Activated CD8-positive, alpha-beta memory T cell treated with anti-CD3 and anti-CD28 coated beads for 1 hour (primary cell): ENCODE data around the gene RPS27L.
"Not testable (repeated sequence)": the region's sequence is repeated elsewhere in the genome, so short reads cannot be mapped to it uniquely, and the experiment has no call there.

Experiments used
- DNase-seq, 2 donors: peaks; one replicate each; pipeline ENCODE4 v3.0.0-alpha.2; 2020; ENCODE audit warnings: low read depth in 1 of 2; ENCODE audit errors: extremely low read depth in 1 of 2

RPS27L gene

GRCh38 chr15:63103416-63103815 is 53.9 kb downstream of the RPS27L start:
- DNase-seq = no peak

- not testable (repeated sequence) for DNase-seq
Observed at GRCh38 chr15:63099581-63099980, 57.7 kb downstream of the RPS27L start.

- DNase-seq = not testable (repeated sequence)
Observed at GRCh38 chr15:63098901-63099300, 58.4 kb downstream of the RPS27L start.
